Kidney (tissue), 14 donors: ENCODE data around the gene COL5A3. TPM values are rescaled to one million over a fixed set of nuclear protein-coding genes. Genes with fewer than 3 reads are reported as not detected.
"Not testable (repeated sequence)": the region's sequence is repeated elsewhere in the genome, so short reads cannot be mapped to it uniquely, and the experiment has no call there.

Source experiments
- DNase-seq, 5 donors: peaks; one replicate each; pipeline ENCODE4 v3.0.0-alpha.2; 2013 to 2020
- FAIRE-seq: peaks from 2 replicates; lab custom pipeline; 2012; peaks lifted over from hg19 to GRCh38; lab: Jason Lieb, UNC
- H3K27ac ChIP-seq, 2 donors: one replicate each; pipeline ENCODE4 v1.7.0; 2013; ENCODE audit warnings: low read depth in 2 of 2, low read length in 2 of 2, inconsistent platforms in 1 of 2
- H3K27me3 ChIP-seq: one replicate; pipeline ENCODE4 v1.7.1; 2013; ENCODE audit warnings: low read length, inconsistent platforms; ENCODE audit not compliant: control insufficient read depth, insufficient read depth
- H3K36me3 ChIP-seq, 3 donors: one replicate each; pipeline versions ENCODE4 v1.7.0 to v1.7.1; 2013; ENCODE audit warnings: low read length in 3 of 3, control low read depth in 1 of 3, inconsistent platforms in 1 of 3; ENCODE audit not compliant: insufficient read depth in 3 of 3, control insufficient read depth in 2 of 3
- H3K4me1 ChIP-seq, 3 donors: one replicate each; pipeline versions ENCODE4 v1.7.0 to v1.7.1; 2013; ENCODE audit warnings: low read length in 3 of 3, inconsistent platforms in 1 of 3, low read depth in 1 of 3; ENCODE audit not compliant: control insufficient read depth in 2 of 3, insufficient read depth in 2 of 3
- H3K4me3 ChIP-seq, 3 donors: one replicate each; pipeline versions ENCODE4 v1.7.0 to v1.8.1; 2013; ENCODE audit warnings: low read length in 3 of 3, control low read depth in 1 of 3, inconsistent platforms in 1 of 3
- H3K9ac ChIP-seq, 3 donors: one replicate each; pipeline versions ENCODE4 v1.7.0 to v1.7.1; 2013; ENCODE audit warnings: low read length in 3 of 3, control low read depth in 1 of 3, inconsistent platforms in 1 of 3
- H3K9me3 ChIP-seq, 3 donors: one replicate each; pipeline versions ENCODE4 v1.7.0 to v1.7.1; 2013; ENCODE audit warnings: low read length in 3 of 3, control low read depth in 1 of 3, inconsistent platforms in 1 of 3; ENCODE audit not compliant: control insufficient read depth in 2 of 3, insufficient read depth in 1 of 3
- CTCF ChIP-seq: IDR thresholded peaks from 3 replicates; pipeline ENCODE4 v1.5.1; 2012; ENCODE audit warnings: mild to moderate bottlenecking, moderate library complexity, borderline replicate concordance; ENCODE audit not compliant: insufficient read depth; ENCODE audit errors: extremely low read depth
- intact Hi-C: fragments of 100-400 bp; cut with DNase I; formaldehyde crosslinking; loops from one replicate; pipeline ENCODE4 v1.11.1; 2022
- polyA plus RNA-seq: library from polyadenylated mRNA; stranded (reverse); fragments of 350-450 nt; fragmentation: Illumina TruSeq; extraction: RNeasy Lipid Tissue Mini Kit (QIAGEN cat#74804); gene quantifications from one replicate; pipeline ENCODE4 v1.2.3, GENCODE V29; 2014; ENCODE audit warnings: low read depth, low replicate concordance; ENCODE audit not compliant: insufficient read depth
- total RNA-seq: library from RNA; stranded (reverse); fragmentation: NEBNext Ultra II Directional; extraction: Animal tissue kit (Norgen Biotek cat#: 25700); gene quantifications from one replicate; pipeline ENCODE4 v1.2.1, GENCODE V29; 2021
- donor health status: control.
- donor health status: control.
- donor health status: control.
- donor health status: control.
- donor health status: control.
- donor health status: DM: yes; HTN: yes; CAD: no.
- donor health status: Normal renal cell carcinoma (clear cell type).

COL5A3 gene
- total and polyA plus RNA-seq, 2 donors from 2014 or later: 0.97 to 5.1 TPM

GRCh38 chr19:9931629-9932028 is 78.7 kb downstream of the COL5A3 start:
- intact Hi-C loops: loop anchor here (10.0 kb wide), 1 partner anchor 103 kb away; no protein-coding TSS in a partner anchor
- Histone ChIP-seq H3K27ac (no peak overlapping the region), H3K4me1 (peaks cover 0 to 2% (median 0%) of the 10 kb centered on the region in 3 donors), H3K9me3 (no peaks in the 10 kb centered on the region), H3K36me3 (no peaks in the 10 kb centered on the region), H3K27me3 (no peaks in the 10 kb centered on the region), H3K9ac (no peak overlapping the region), H3K4me3 (no peak overlapping the region)
- no peak for DNase-seq
- no peak for TF ChIP-seq CTCF
- no peak for FAIRE-seq

DNA sequence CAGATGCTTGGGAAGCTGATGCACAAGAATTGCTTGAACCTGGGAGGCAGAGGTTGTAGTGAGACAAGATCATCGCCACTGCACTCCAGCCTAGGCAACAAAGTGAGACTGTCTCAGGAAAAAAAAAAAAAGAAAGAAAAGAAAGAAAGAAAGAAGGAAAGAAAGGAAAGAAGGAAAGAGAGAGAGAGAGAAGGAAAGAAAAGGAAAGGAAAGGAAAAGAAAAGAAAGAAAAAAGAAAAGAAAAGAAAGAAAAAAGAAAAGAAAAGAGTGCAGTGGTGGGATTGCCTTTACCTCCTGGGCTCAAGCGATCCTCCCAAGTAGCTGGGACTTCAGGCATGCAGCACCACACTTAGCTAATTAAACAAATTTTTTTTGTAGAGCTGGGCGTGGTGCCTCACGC is 86.9 kb downstream of the COL5A3 start:
- Histone ChIP-seq H3K36me3 (no peaks in the 10 kb centered on the region), H3K9ac (no peak overlapping the region), H3K4me1 (no peaks in the 10 kb centered on the region), H3K27me3 (no peaks in the 10 kb centered on the region), H3K4me3 (no peak overlapping the region), H3K9me3 (no peaks in the 10 kb centered on the region), H3K27ac (no peak overlapping the region)
- DNase-seq: no peak
- FAIRE-seq: no peak
- TF ChIP-seq CTCF: no peak
- intact Hi-C loops: loop anchor here (10.0 kb wide), 1 partner anchor 321 kb away; no protein-coding TSS in a partner anchor

- not testable (repeated sequence) for H3K9me3 ChIP-seq, H3K27ac ChIP-seq, H3K9ac ChIP-seq, H3K36me3 ChIP-seq, FAIRE-seq, H3K4me3 ChIP-seq, H3K4me1 ChIP-seq, H3K27me3 ChIP-seq, DNase-seq
- intact Hi-C loops: loop anchor here (10.0 kb wide), 1 partner anchor 322 kb away; no protein-coding TSS in a partner anchor
These were observed 87.4 kb downstream of the COL5A3 start for GRCh38 chr19:9922782-9923379.

- intact Hi-C loops: no loop called here
- no peak overlapping the region for H3K27ac ChIP-seq
- no peaks in the 10 kb centered on the region for H3K9me3 ChIP-seq
- no peak for TF ChIP-seq CTCF
- H3K9ac ChIP-seq: no peak overlapping the region
- H3K4me3 ChIP-seq: no peak overlapping the region
- H3K4me1 ChIP-seq: peaks cover 0 to 3% (median 0%) of the 10 kb centered on the region in 3 donors
- FAIRE-seq (no peak), DNase-seq (peak in 4 of 5 donors; percentile 28 to 69 (median 55))
- no peaks in the 10 kb centered on the region for H3K36me3 ChIP-seq
- H3K27me3 ChIP-seq: peaks cover 7% of the 10 kb centered on the region
These were observed 93.0 kb downstream of the COL5A3 start for GRCh38 chr19:9917321-9917720.
